GM21786 (cell line): Measurements from ENCODE around the gene C8A.

Source experiments
- ATAC-seq: cut with Tn5 transposase; IDR thresholded peaks from one replicate; pipeline ENCODE4 v1.9.1; 2021; ENCODE audit not compliant: unreplicated experiment

The C8A gene

DNA sequence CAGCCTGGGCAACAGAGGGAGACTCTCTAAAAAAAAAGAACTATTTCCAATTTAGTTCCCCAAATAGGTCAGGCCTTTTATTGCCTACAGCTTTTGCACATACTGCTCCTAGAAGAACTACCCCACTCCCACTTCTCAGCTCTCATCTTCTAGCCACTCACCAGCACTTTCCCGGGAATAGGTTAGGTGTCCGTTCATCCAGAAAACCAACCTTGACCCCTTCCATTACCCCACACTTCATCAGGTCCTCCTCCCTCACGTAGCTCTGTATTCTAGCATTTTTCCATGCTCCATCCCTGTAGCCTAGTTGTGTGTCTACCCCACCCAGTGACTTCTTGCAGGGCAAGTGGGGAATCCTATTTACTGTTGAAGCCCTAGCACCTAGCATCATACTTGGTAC lies 68.6 kb downstream of the C8A start:
- ATAC-seq: no peak

- no peak for ATAC-seq
These were observed 69.5 kb downstream of the C8A start for GRCh38 chr1:56924116-56924515.

- no peak for ATAC-seq
These were observed 70.6 kb downstream of the C8A start for GRCh38 chr1:56925193-56925592.

- no peak for ATAC-seq
These were observed 72.6 kb downstream of the C8A start for GRCh38 chr1:56927171-56927570.

DNA sequence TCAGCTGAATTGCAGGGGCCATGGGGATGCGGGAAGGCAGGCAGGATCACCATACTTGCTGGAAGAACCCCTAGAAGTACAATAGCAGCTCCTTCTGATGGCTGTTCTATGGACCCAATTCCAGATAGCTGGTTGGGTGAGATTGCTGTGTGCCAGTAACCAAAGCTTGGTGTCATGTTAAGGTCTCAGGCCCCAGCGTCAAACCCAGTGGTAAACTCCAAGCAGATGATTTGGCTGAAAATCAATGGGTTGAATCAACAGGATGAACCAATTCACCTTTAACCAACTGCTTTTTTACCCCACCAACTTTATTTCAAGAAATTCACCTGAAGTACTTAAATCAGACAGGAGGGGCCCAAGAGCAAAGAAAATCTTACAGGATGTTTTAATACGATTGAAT lies 73.4 kb downstream of the C8A start:
- no peak for ATAC-seq

DNA sequence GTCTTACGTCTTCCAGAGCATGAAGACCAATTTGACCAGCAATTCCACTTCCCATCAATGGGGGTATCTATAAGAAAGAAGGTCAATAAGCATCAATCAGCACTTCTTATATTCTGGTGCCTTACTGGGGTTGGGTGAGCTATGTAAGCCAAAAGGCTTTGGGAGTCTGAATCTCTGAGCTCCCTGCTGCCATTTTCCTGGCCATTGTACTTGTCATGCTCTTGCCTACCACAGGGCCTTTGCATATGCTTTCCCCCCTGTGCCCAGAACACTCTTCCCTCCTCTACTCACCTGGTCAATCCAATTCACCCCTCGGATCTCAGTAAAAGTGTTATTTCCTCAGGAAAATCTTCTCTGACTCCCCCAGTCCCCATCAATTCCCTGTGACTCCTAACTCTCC lies 74.9 kb downstream of the C8A start:
- no peak for ATAC-seq

DNA sequence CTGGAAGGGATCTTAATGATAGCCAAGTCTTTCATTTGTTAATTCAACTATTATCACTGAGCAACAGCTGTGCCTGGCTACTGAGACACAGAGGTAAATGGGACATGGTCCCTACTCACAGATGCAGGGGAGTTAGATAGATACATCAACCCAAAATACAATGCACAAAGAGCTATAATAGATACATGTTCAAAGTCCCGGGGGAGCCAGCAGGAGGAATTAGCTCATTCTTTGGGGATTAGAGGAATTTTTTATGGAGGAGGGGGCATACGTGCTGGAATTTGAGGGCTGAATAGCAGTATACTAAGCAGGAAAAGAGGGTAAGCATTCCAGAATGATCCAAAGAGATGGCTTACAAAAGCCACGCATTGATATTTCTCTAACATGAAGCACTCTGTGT lies 76.6 kb downstream of the C8A start:
- no peak for ATAC-seq

DNA sequence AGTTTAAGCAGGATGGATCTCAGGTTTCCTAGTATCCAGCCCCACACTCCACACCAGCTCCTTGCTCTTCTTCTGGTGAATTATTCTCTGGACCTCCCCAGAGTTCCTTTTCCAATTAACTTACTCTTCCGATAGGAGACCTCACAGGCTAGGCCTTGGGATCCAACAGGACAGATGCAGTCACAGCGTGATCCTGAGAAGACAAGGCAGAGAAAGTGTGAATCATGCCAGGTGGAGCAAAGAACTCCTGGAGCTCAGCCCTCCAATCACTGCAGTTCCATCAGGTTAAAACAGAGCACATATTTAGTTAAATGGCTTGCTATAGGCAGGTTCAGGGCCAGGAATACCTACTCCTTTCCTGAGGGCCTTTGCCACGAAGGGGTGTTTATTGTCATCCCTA lies 77.1 kb downstream of the C8A start:
- no peak for ATAC-seq

DNA sequence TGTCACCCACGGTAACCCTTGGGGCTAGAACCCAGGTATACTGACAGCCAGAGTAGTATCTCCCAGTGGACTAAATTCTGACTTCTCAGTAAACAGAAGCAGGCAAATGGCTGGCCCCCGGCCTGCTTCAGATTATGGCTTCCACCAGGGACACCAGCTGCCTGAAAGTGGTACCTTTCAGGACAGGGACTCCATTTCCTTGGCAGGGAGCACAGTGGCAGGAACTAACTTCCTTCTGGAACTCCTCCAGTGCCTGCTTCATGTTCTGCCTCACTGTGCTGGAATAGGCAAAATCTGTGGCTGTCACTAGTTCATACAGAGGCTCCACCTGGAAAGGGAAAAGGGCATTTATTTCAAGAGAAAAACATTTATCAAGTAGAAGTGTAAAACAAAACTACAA lies 78.6 kb downstream of the C8A start:
- no peak for ATAC-seq

GRCh38 chr1:56933606-56934005 lies 79.0 kb downstream of the C8A start:
- no peak for ATAC-seq

DNA sequence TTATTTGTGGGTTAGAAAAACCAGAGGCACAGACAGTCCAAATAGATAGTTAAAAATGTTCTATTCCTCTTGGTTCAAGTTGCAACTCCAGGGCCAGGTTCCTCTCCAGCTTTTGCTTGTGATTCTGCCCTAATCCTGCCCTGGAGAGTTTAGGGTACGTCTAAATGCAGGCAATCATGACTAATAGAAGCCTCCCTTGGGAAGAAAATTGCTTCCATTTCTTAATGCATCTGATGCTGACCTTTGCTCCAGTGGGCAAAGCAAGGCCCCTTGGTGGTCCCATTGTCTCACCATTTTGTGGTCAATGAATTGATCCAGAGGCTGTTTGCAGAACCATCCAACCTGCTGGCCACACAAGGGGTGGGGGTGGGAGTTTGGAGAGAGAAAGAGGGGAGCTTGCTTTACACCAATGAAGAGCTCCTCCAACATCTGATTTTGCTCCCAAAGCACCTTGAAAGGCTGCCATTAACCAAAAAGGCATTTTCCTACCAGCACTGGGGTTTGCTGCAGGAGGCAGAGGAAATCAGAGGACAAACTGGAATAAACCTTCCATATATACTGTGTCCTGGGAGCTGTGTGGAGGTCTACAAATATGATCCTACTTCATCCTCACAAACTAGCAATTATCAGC lies 79.9 kb downstream of the C8A start:
- ATAC-seq: no peak

DNA sequence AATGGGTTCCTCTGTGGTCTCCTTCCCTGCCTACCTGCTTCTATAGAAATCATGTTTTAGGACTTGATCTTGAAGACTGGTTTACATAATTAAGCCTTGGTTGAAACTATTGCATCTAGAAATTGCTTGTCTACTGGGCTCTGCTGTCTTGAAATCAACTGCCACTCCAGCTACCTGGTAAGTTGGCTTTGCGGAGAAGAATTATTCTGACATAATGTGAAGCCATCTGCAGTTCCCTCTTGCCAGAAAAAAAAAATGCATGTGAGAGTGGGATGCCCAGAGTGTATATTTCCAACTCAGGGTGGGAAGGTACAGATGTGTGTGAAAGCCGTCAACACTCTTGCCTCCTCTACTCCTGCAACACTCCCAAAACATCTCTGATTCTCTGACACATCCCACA lies 84.0 kb downstream of the C8A start:
- no peak for ATAC-seq

DNA sequence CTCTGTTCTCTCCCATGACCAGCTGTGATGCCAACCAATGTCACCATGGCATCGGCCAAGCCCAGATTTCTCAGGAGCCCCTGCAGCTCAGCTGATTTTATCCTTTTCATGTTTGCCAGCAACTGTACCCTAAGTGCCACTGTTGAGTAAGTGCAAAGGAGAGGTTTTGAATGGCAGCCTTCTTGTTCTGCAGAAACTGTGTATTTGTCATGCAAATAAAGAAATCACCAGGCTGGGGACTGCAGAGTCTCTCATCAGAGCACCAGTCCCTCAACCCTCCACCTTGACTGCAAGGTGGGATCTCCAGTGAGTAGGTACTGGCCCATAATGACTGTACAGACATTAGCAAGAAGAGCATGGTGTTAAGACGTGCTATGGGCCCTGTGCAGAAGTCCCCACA lies 84.6 kb downstream of the C8A start:
- ATAC-seq: no peak

DNA sequence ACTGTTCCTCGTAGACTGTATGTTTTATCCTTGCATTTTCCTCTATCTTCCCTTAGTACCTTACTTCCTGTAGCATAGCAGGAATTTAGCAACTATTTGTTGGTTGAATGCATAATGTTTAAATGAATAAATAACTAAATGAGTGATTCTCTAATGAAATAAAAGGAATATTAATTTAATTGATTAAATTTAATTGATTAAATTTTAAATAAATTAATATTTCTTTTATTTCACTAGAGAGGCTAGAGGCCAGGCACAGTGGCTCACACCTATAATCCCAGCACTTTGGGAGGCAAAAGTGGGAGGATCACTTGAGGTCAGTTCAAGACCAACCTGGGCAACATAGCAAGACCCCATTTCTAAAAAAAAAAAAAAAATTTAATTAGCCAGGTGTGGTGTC lies 85.4 kb downstream of the C8A start:
- no peak for ATAC-seq

DNA sequence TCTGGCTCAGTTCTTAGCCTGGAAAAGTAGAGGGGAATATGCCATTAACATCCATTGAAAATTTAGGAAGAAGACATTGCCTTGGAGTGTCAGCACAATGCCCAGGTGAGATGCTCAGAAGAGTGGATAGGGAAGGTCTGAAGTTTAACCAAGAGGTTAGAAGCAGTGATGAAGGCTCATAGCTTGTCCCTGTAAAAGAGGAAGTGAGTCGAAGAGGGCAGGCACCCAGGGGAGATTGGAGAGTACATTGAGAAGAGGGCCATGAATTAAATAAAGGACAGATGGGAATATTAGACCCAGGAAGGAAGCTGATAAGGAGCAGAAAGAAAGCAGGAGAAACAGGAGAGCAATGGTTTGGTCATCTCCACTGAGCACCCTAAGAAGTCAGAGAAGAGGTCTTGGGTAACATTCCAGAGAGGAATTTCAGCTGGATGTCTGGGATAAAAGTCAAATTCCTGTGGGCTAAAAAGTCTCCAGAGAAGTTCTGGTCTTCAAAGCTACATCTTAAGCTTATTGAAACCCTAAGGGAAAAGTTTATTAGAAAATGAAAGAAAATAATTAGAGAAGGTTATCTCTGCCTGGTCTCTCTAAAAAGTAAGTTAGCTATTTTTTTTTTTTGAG lies 93.9 kb downstream of the C8A start:
- ATAC-seq: no peak

- no peak for ATAC-seq
These were observed 97.9 kb downstream of the C8A start for GRCh38 chr1:56952501-56952900.

DNA sequence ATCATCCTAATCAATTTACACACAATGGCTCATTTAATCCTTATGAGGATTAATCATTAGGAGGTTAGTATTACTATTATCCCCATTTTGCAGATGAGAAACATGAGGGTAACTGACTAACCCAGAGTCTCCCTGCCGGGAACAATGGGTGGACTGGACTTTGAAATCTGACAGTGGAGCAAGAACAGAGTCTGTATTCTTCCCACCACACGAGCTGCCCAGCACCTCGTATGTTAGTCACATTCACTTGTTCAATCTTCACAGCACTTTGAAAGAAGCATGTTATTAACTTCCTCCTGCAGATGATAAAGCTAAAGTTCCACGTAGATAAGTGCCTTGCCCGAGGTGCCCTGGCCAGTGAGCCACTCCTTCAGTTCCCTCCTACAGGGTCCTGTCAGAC lies 98.8 kb downstream of the C8A start:
- ATAC-seq: no peak

DNA sequence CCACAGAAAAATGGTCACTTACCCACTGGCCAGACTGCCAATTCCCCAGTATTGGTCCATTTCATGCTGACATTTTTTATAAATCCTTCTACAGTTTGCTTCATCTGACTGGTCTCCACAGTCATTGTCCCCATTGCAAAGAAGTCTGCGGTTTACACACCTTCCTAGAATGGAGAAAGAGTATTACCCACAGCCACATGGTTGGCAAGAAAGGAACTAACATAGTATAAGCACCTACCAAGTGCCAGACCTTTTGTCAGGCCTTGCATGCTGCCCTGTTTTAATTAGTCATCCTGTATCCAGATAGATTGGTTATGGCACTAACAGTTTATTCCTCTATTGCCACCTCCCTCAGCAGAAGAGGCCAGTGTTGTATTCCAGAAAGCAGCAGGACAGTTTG lies 100.1 kb downstream of the C8A start:
- ATAC-seq: no peak

GRCh38 chr1:56957931-56958330 lies 103.3 kb downstream of the C8A start:
- ATAC-seq: no peak

- no peak for ATAC-seq
These were observed 103.9 kb downstream of the C8A start for GRCh38 chr1:56958526-56958925.

- ATAC-seq: no peak
These were observed 106.8 kb downstream of the C8A start for GRCh38 chr1:56961426-56961825.

DNA sequence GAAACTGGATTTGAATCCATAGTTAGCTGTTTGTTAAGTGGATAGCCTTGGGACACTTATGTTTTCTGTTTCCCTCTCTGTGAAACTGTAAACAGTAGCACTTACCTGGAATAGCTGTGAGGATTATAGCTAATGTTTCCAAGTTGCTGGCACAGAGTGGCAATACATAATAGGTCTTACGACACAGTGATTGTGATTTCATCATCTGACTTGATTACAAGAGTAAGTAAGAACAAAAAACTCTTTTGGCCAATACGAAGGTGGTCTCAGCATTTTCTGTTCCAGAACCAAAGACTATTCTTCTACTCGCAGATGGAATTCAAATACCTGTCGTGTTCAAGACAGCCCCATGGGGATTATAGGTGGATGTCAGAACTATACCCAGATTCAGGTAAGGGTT lies 109.1 kb downstream of the C8A start:
- ATAC-seq: no peak

DNA sequence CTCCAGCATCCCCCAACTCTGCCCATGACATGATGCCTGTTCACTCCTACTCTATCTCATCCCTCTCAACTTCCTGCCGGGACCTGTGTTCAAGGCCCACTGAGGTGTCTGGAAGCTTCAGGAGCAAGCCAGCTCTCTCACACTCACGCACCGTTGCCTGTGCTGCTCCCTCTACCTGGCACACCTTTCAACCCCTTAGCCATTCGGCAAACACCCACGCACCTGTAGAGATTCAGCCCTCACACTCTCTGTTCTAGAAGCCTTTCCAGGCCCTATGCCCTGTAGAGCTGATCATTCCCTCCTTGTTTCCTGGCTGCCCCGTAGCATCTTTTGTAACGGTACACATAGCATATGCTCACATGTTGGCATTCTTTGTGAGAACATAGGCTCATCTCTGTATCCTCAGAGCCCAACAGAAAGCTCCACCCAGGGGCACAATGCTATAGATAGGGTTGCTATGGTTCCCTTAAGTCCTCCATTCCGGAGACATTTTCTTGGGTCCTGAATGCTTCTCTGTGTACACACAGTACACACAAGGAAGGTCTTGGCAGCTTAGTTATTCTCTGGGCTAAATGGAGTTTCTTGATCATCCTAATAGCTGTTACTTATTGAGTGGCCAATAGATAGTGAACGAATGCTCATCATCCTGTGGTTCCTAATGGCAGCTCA lies 109.9 kb downstream of the C8A start:
- ATAC-seq: no peak
